ENCODE measurements around the gene USE1.
A peak's percentile ranks its signal among the peaks of the same experiment; 100 is the strongest.

USE1 gene

GRCh38 chr19:17242431-17243208 lies 27.5 kb downstream of the USE1 start:
- no peak for DNase-seq (ENCODE audit: low read depth in 1 of 2, low spot score in 1 of 2)
- Histone ChIP-seq H3K27ac (replicated peaks) (no peak overlapping the region), H3K4me3 (replicated peaks; ENCODE audit: insufficient read depth, low read length) (no peak overlapping the region), H3K27me3 (ENCODE audit: insufficient read depth, poor library complexity, severe bottlenecking) (no peaks in the 10 kb centered on the region)
- TF ChIP-seq GABPA (IDR thresholded peaks at IDR 0.05; ENCODE audit: low read depth) (no peak), SPI1 (IDR thresholded peaks at IDR 0.05; ENCODE audit: borderline replicate concordance, low read depth) (no peak), REST (IDR thresholded peaks at IDR 0.05; ENCODE audit: insufficient replicate concordance, low read depth) (no peak), POLR2AphosphoS5 (IDR thresholded peaks at IDR 0.05; ENCODE audit: low read depth) (no peak), CTCF (IDR thresholded peaks at IDR 0.05; ENCODE audit: insufficient read depth, low read length) (no peak)

GRCh38 chr19:17243211-17243829 lies 28.2 kb downstream of the USE1 start:
- TF ChIP-seq CTCF (IDR thresholded peaks at IDR 0.05; ENCODE audit: insufficient read depth, low read length) (no peak), GABPA (IDR thresholded peaks at IDR 0.05; ENCODE audit: low read depth) (no peak), REST (IDR thresholded peaks at IDR 0.05; ENCODE audit: insufficient replicate concordance, low read depth) (no peak), SPI1 (IDR thresholded peaks at IDR 0.05; ENCODE audit: borderline replicate concordance, low read depth) (no peak), POLR2AphosphoS5 (IDR thresholded peaks at IDR 0.05; ENCODE audit: low read depth) (no peak)
- Histone ChIP-seq H3K27ac (replicated peaks) (no peak overlapping the region), H3K27me3 (ENCODE audit: insufficient read depth, poor library complexity, severe bottlenecking) (no peaks in the 10 kb centered on the region), H3K4me3 (replicated peaks; ENCODE audit: insufficient read depth, low read length) (peak overlapping the region; percentile 67; the same call in 1 of the 2 replicates)
- no peak for DNase-seq (ENCODE audit: low read depth in 1 of 2, low spot score in 1 of 2)

GRCh38 chr19:17243830-17244617 lies 28.9 kb downstream of the USE1 start:
- Histone ChIP-seq H3K27me3 (ENCODE audit: insufficient read depth, poor library complexity, severe bottlenecking) (no peaks in the 10 kb centered on the region), H3K4me3 (replicated peaks; ENCODE audit: insufficient read depth, low read length) (peak overlapping the region; percentile 67), H3K27ac (replicated peaks) (no peak overlapping the region)
- TF ChIP-seq REST (IDR thresholded peaks at IDR 0.05; ENCODE audit: insufficient replicate concordance, low read depth): no peak
- no peak for TF ChIP-seq GABPA (IDR thresholded peaks at IDR 0.05; ENCODE audit: low read depth)
- TF ChIP-seq POLR2AphosphoS5 (IDR thresholded peaks at IDR 0.05; ENCODE audit: low read depth): no peak
- no peak for TF ChIP-seq SPI1 (IDR thresholded peaks at IDR 0.05; ENCODE audit: borderline replicate concordance, low read depth)
- TF ChIP-seq CTCF (IDR thresholded peaks at IDR 0.05; ENCODE audit: insufficient read depth, low read length): no peak
- DNase-seq (ENCODE audit: low read depth in 1 of 2, low spot score in 1 of 2): no peak
